ENCODE measurements around the gene OR10S1. TPM values are rescaled to one million over a fixed set of nuclear protein-coding genes. Genes with fewer than 3 reads are reported as not detected.

OR10S1 gene
- total and polyA plus RNA-seq, 2 donors (not counting 1 experiment from before 2014, with no cell fraction given): not detected

- intact Hi-C loops (cut with micrococcal nuclease): no loop called here
- Histone ChIP-seq H4K20me1 (ENCODE audit: control insufficient read depth, insufficient read depth, low read length, poor library complexity, severe bottlenecking) (no peaks in the 10 kb centered on the region), H3K36me3 (replicated peaks in 1 of 2; ENCODE audit: control extremely low read depth in 1 of 2, control insufficient read depth in 1 of 2, extremely low read depth in 1 of 2, insufficient read depth in 2 of 2, low read length in 1 of 2) (no peaks in the 10 kb centered on the region), H3K27ac (ENCODE audit: low read length in 2 of 2) (no peak within 1 kb of the TSS), H3K4me2 (replicated peaks; ENCODE audit: low read depth, low read length, poor library complexity, severe bottlenecking) (no peak within 1 kb of the TSS), H3K4me1 (ENCODE audit: control insufficient read depth in 2 of 2, insufficient read depth in 2 of 2, low read length in 2 of 2) (no peaks in the 10 kb centered on the region), H3K9ac (ENCODE audit: low read length) (no peak within 1 kb of the TSS), H3K9me3 (ENCODE audit: control extremely low read depth in 1 of 3, control insufficient read depth in 2 of 3, insufficient read depth in 1 of 3, low read length in 2 of 3) (peaks cover 0 to 2% (median 0%) of the 10 kb centered on the region in 3 donors), H2AFZ (ENCODE audit: insufficient read depth, low read depth, low read length, poor library complexity, severe bottlenecking) (no peak within 1 kb of the TSS), H3K79me2 (ENCODE audit: control insufficient read depth, insufficient read depth, low read length) (no peaks in the 10 kb centered on the region), H3K4me3 (ENCODE audit: control extremely low read depth in 1 of 5, extremely low read depth in 1 of 5, insufficient read depth in 1 of 5, low read depth in 2 of 5, low read length in 4 of 5) (no peak within 1 kb of the TSS), H3K27me3 (replicated peaks in 1 of 4; ENCODE audit: control extremely low read depth in 1 of 4, control insufficient read depth in 3 of 4, insufficient read depth in 4 of 4, low read length in 3 of 4) (no peaks in the 10 kb centered on the region)
- POLR2A ChIA-PET: no interaction called here
- no peak for ATAC-seq (ENCODE audit: low read depth)
- peaks cover 3% of the 10 kb centered on the region for H3K27me3 Mint-ChIP-seq
- no peaks in the 10 kb centered on the region for H3K4me1 Mint-ChIP-seq
- H3K9me3 Mint-ChIP-seq (ENCODE audit: insufficient read depth): no peaks in the 10 kb centered on the region
- TF ChIP-seq, protein P1, sequence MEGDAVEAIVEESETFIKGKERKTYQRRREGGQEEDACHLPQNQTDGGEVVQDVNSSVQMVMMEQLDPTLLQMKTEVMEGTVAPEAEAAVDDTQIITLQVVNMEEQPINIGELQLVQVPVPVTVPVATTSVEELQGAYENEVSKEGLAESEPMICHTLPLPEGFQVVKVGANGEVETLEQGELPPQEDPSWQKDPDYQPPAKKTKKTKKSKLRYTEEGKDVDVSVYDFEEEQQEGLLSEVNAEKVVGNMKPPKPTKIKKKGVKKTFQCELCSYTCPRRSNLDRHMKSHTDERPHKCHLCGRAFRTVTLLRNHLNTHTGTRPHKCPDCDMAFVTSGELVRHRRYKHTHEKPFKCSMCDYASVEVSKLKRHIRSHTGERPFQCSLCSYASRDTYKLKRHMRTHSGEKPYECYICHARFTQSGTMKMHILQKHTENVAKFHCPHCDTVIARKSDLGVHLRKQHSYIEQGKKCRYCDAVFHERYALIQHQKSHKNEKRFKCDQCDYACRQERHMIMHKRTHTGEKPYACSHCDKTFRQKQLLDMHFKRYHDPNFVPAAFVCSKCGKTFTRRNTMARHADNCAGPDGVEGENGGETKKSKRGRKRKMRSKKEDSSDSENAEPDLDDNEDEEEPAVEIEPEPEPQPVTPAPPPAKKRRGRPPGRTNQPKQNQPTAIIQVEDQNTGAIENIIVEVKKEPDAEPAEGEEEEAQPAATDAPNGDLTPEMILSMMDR (IDR thresholded peaks at IDR 0.05): no peak
- TF ChIP-seq EZH2 (IDR thresholded peaks at IDR 0.05; ENCODE audit: borderline replicate concordance, insufficient read depth, low read depth, low read length, poor library complexity, severe bottlenecking): no peak
- WGBS (ENCODE audit: insufficient coverage): no CpG with 5 or more reads among the region's 2 CpGs
- CTCF ChIA-PET: no interaction called here
- H3K27ac Mint-ChIP-seq: no peak within 1 kb of the TSS
- DNase-seq: no peak
- no peak within 1 kb of the TSS for H3K4me3 Mint-ChIP-seq
These were observed 35.1 kb upstream of the OR10S1 start, which contains the start of gene OR10G4 for GRCh38 chr11:124012697-124013096. Gene OR10G4 (plus strand): TSS chr11:124012997. CDS start chr11:124015575, 2,578 bp downstream.

GRCh38 chr11:123995119-123995518 lies 17.5 kb upstream of the OR10S1 start, which contains the start of gene OR10G6:
Gene OR10G6 (minus strand): TSS chr11:123995161. CDS start chr11:123995161, 0 bp downstream.
- peaks cover 0 to 3% (median 0%) of the 10 kb centered on the region in 3 donors for H3K9me3 ChIP-seq (ENCODE audit: control extremely low read depth in 1 of 3, control insufficient read depth in 2 of 3, insufficient read depth in 1 of 3, low read length in 2 of 3)
- no peak within 1 kb of the TSS for H3K4me2 ChIP-seq (replicated peaks; ENCODE audit: low read depth, low read length, poor library complexity, severe bottlenecking)
- POLR2A ChIA-PET: no interaction called here
- CTCF ChIA-PET: no interaction called here
- H3K27me3 Mint-ChIP-seq: no peaks in the 10 kb centered on the region
- no peaks in the 10 kb centered on the region for H4K20me1 ChIP-seq (ENCODE audit: control insufficient read depth, insufficient read depth, low read length, poor library complexity, severe bottlenecking)
- no peaks in the 10 kb centered on the region for H3K4me1 ChIP-seq (ENCODE audit: control insufficient read depth in 2 of 2, insufficient read depth in 2 of 2, low read length in 2 of 2)
- WGBS (ENCODE audit: insufficient coverage): no CpG with 5 or more reads among the region's 1 CpG
- no peak within 1 kb of the TSS for H3K27ac Mint-ChIP-seq
- H3K9ac ChIP-seq (ENCODE audit: low read length): no peak within 1 kb of the TSS
- intact Hi-C loops (cut with micrococcal nuclease): no loop called here
- H3K4me1 Mint-ChIP-seq: no peaks in the 10 kb centered on the region
- no peaks in the 10 kb centered on the region for H3K27me3 ChIP-seq (replicated peaks in 1 of 4; ENCODE audit: control extremely low read depth in 1 of 4, control insufficient read depth in 3 of 4, insufficient read depth in 4 of 4, low read length in 3 of 4)
- TF ChIP-seq, protein P1 (IDR thresholded peaks at IDR 0.05): no peak
- TF ChIP-seq EZH2 (IDR thresholded peaks at IDR 0.05; ENCODE audit: borderline replicate concordance, insufficient read depth, low read depth, low read length, poor library complexity, severe bottlenecking): no peak
- DNase-seq (no peak), ATAC-seq (ENCODE audit: low read depth) (no peak)
- no peak within 1 kb of the TSS for H3K27ac ChIP-seq (ENCODE audit: low read length in 2 of 2)
- no peaks in the 10 kb centered on the region for H3K36me3 ChIP-seq (replicated peaks in 1 of 2; ENCODE audit: control extremely low read depth in 1 of 2, control insufficient read depth in 1 of 2, extremely low read depth in 1 of 2, insufficient read depth in 2 of 2, low read length in 1 of 2)
- H3K4me3 ChIP-seq (ENCODE audit: control extremely low read depth in 1 of 5, extremely low read depth in 1 of 5, insufficient read depth in 1 of 5, low read depth in 2 of 5, low read length in 4 of 5): no peak within 1 kb of the TSS
- no peaks in the 10 kb centered on the region for H3K9me3 Mint-ChIP-seq (ENCODE audit: insufficient read depth)
- H3K79me2 ChIP-seq (ENCODE audit: control insufficient read depth, insufficient read depth, low read length): no peaks in the 10 kb centered on the region
- H3K4me3 Mint-ChIP-seq: no peak within 1 kb of the TSS
- no peak within 1 kb of the TSS for H2AFZ ChIP-seq (ENCODE audit: insufficient read depth, low read depth, low read length, poor library complexity, severe bottlenecking)
